NCI-H146 (cell line): ENCODE results near the gene CILP2.

ENCODE experiments used
- DNase-seq: peaks from one replicate; lab custom pipeline; 2025; lab: John Stamatoyannopoulos, UW

CILP2 gene

GRCh38 chr19:19529783-19530422 lies 8.2 kb upstream of the CILP2 start:
- no peak for DNase-seq

GRCh38 chr19:19530423-19530804 lies 7.7 kb upstream of the CILP2 start:
- DNase-seq = no peak

DNA sequence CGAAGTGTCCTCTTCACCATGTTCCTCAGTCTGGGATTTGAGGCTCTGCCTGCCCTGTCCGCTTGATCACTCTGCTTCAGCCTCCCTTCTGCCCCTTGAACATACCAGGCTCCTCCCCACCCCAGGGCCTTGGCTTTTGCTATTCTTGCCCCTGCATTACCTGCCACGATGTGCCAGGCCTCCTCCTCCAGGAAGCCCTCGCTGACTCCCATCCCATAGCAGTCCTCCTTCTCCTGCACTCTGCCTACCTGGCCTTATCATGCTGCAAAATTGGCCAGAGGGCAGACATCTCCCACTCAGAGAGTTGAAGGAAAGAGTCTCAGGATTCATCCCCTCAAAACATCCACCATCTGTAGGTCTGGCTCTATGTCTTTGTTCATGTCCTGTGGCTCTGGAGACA lies 7.2 kb upstream of the CILP2 start:
- DNase-seq = no peak

DNA sequence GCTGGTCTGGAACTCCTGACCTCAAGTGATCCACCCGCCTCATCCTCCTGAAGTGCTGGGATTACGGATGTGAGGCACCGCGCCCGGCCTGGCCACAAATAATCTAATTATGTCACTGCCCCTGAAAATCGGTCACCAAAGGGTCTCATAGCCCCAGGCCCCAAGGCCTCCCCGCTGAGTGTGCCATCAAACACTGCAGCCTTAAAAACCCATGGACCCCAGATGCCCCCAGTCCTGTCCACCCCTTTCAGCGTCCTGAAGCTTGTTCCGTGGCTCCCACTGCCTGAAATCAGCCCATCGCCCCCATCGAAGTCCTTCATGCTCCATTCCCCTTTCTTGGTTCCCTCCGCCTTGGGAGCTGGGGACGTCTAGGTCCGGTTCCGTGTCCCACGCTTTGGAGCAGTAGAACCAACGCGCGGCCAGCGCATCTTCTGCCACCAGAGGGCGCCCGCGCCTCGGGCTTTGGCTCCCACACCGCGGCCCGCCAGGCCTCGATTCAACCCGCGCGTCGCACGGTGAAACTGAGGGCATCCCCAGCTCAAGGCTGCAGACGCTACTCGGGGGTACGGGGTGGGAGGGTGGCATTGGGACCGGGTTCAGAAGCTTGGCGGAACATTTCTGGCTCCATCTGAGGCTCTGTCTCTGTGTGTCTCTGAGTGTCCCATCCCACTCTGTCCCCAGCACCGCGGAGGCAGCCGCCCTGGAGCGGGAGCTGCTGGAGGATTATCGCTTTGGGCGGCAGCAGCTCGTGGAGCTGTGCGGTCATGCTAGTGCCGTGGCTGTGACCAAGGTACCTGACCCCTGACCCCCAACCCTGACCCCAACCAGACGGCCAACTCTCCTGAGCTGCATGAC lies 5.9 kb upstream of the CILP2 start:
- peak; percentile 60 for DNase-seq

GRCh38 chr19:19532806-19533701 lies 5.0 kb upstream of the CILP2 start:
- no peak for DNase-seq

DNA sequence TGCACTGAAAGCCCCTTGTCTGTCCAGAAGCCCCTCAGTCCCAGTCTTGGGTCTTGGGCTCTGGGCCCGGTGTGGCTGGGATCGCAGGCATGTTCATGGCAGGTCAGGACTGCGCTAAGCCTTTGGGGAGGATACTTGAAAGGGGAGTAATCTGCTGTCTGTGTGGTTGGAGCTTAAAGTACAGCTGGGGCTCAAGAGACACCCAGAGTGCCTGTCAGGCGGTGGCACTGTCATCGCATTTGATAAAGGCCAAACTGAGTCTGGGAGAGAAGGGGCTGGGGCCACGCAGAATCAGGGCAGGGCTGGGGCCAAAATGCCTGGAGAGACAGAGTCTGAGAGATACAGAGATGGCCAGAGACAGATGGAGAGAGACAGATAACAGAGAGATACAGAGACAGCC lies 4.2 kb upstream of the CILP2 start:
- no peak for DNase-seq

DNA sequence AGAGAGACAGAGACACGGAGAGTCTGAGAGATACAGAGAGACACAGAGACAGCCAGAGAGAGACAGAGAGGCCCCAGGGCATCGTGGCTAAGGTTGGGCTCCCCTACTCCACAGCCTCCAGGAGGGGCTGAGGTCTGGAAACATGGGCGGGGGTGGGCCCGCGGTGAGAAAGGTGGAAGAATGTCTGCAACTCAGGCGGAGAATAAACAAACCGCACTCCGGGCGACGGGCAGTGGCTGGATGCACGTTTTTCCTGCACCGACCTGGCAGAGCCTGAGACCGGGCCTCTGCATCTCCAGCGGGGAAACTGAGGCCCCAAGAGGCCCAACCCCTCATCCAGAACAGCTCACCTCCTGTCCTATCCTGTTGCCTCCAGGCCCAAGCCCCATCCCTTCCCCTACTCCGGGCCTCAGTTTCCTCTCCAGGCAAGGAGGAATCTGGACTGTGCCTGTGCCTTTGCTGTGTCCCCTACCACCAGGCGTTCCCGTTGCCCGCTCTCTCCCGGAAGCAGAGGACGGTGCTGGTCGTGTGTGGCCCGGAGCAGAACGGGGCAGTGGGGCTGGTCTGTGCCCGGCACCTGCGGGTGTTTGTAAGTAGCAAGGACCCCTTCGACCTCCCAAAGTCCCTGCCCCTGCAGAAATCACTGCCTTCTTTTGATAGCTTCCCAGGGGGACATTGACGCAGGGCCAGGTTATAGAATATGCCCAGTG lies 3.4 kb upstream of the CILP2 start:
- no peak for DNase-seq

DNA sequence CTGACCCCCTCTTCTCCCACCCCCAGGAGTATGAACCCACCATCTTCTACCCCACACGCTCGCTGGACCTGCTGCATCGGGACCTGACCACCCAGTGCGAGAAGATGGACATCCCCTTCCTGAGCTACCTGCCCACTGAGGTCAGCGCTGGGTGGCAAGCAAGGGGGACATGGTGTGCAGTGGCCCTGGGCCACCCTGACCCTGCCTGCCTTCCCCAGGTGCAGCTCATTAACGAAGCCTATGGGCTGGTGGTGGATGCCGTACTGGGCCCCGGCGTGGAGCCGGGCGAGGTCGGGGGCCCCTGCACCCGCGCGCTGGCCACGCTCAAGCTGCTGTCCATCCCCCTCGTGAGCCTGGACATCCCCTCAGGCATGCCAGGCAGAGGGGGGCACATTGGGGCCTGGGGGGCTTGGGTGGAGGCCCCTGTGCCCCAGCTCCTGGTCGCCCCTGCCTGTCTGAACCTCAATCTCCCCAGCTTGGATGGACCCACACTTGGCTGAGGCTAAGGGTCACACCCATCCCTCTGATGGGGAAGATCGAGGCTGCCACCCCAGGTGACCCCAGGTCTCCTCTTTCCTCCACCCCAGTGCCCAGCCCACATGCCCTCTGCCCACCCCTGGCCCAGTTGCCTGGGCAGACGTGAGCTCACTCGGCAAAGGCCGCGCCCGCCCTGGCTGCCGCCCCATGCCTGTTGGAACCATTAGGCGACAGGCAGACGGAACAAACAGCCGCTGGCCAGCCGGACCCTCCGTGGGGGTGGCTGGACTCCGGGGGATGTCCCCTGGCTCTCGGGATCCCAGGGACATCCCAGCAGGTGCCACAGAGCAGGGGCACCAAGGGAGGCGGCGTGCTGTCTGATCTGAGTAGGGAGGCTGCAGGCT lies 2.5 kb upstream of the CILP2 start:
- no peak for DNase-seq

- DNase-seq = no peak
These were observed 703 bp upstream of the CILP2 start for GRCh38 chr19:19537075-19538048.

DNA sequence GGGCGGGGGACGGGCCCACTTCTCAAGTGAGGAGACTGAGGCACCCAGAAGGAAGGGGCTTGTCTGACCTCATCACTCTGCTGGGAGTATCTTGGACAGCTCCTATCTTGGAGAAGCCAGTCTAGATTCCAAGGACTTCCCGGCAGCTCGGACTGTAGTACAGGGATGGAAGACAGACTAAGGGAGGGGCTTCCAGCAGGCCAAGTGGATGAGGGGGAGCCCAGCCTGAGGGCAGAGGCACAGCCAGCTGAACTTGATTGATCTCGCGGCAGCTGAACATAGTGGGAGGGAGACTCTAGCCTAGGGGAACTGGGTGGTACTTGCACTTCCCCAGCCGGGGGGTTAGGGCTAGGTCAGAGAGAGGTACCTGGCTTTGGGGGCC lies 711 bp downstream of the CILP2 start:
- peak; percentile 43 for DNase-seq

GRCh38 chr19:19539698-19540063 lies 1.6 kb downstream of the CILP2 start:
- no peak for DNase-seq

DNA sequence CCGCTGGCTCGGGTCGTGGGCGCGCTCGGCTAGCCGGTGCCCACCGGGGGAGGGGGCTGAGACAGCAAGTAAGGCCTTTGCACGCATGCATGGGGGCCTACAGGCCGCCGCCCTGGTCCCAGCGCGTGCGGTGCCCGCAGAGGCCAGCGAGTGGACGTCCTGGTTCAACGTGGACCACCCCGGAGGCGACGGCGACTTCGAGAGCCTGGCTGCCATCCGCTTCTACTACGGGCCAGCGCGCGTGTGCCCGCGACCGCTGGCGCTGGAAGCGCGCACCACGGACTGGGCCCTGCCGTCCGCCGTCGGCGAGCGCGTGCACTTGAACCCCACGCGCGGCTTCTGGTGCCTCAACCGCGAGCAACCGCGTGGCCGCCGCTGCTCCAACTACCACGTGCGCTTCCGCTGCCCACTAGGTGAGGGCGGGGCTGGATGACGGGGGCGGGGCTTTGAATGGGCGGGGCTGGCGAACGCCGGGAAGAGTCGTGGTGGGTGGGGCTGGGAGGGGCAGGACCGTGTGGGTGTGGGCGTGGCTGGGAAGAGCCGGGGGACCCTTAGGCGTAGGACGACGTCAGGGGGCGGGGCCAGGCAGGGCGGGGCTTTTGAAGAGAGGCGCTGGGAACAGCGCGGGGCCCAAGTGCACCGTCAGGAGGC lies 2.1 kb downstream of the CILP2 start:
- DNase-seq = peak; percentile 58

- DNase-seq = peak; percentile 97
These were observed 2.9 kb downstream of the CILP2 start for GRCh38 chr19:19540715-19541515.

- DNase-seq = no peak
These were observed 3.6 kb downstream of the CILP2 start for GRCh38 chr19:19541616-19542015.

DNA sequence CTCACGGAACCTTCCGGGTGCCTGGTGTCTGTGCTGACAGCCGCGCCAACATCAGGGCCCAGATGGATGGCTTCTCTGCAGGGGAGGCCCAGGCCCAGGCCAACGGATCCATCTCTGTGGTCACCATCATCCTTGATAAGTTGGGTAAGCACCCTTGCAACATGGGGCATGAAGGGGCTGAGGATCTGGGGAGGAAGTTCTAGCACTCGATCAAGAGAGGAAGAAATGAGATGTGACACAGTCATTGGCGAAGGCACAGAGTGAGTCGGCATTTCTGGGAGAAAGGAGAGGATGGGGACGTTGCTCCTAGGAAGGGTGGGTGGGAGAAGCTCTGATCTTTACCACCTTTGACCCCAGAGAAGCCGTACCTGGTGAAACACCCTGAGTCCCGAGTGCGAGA lies 4.4 kb downstream of the CILP2 start:
- no peak for DNase-seq

- no peak for DNase-seq
These were observed 5.0 kb downstream of the CILP2 start for GRCh38 chr19:19543101-19543500.

DNA sequence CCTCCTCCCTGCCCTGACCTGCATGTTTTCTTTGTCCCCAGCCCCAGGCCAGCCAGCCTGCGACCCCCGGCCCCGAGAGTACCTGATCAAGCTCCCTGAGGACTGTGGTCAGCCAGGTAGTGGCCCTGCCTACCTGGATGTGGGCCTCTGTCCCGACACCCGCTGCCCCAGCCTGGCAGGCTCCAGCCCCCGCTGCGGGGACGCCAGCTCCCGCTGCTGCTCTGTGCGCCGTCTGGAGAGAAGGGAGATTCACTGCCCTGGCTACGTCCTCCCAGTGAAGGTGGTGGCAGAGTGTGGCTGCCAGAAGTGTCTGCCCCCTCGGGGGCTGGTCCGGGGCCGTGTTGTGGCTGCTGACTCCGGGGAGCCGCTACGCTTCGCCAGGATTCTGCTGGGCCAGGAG lies 5.6 kb downstream of the CILP2 start:
- DNase-seq = no peak

DNA sequence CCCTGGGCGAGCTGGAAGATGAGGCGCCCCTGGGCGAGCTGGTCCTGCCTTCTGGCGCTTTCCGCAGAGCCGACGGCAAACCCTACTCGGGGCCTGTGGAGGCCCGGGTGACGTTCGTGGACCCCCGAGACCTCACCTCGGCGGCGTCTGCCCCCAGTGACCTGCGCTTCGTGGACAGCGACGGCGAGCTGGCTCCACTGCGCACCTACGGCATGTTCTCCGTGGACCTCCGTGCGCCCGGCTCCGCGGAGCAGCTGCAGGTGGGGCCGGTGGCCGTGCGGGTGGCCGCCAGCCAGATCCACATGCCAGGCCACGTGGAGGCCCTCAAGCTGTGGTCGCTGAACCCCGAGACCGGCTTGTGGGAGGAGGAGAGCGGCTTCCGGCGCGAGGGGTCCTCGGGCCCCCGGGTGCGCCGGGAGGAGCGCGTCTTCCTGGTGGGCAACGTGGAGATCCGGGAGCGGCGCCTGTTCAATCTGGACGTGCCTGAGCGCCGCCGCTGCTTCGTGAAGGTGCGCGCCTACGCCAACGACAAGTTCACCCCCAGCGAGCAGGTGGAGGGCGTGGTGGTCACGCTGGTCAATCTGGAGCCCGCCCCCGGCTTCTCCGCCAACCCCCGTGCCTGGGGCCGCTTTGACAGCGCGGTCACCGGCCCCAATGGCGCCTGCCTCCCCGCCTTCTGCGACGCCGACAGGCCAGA lies 6.3 kb downstream of the CILP2 start:
- no peak for DNase-seq
